Keratinocyte (primary cell): Measurements from ENCODE around the gene GPC5. TPM values are rescaled to one million over a fixed set of nuclear protein-coding genes. Genes with fewer than 3 reads are reported as not detected.

Source experiments
- DNase-seq: peaks from one replicate; pipeline ENCODE4 v3.0.0-alpha.2; 2011; ENCODE audit warnings: low read depth, missing footprints, low spot score
- FAIRE-seq: peaks from 2 replicates; lab custom pipeline; 2011; peaks lifted over from hg19 to GRCh38; lab: Jason Lieb, UNC
- H2AFZ ChIP-seq: 2 replicates; pipeline ENCODE4 v1.6.0; 2012; ENCODE audit warnings: low read length, control low read depth, inconsistent platforms; ENCODE audit not compliant: control insufficient read depth
- H3K27ac ChIP-seq: 2 replicates; pipeline ENCODE4 v1.5.1; 2011; ENCODE audit warnings: low read length; ENCODE audit not compliant: control insufficient read depth, insufficient read depth
- H3K27me3 ChIP-seq: 3 replicates; pipeline ENCODE4 v1.6.0; 2011; ENCODE audit warnings: low read length; ENCODE audit not compliant: control insufficient read depth, insufficient read depth; ENCODE audit errors: extremely low read depth
- H3K36me3 ChIP-seq, 2 experiments: 2 replicates in 1 of 2; 3 replicates in 1 of 2; pipeline ENCODE4 v1.5.1; 2011; ENCODE audit warnings: low read length in 2 of 2, mild to moderate bottlenecking in 1 of 2; ENCODE audit not compliant: control insufficient read depth in 2 of 2, insufficient read depth in 2 of 2; ENCODE audit errors: extremely low read depth in 1 of 2
- H3K4me1 ChIP-seq: 3 replicates; pipeline ENCODE4 v1.5.1; 2011; ENCODE audit warnings: low read length; ENCODE audit not compliant: control insufficient read depth, insufficient read depth; ENCODE audit errors: extremely low read depth
- H3K4me2 ChIP-seq: 3 replicates; pipeline ENCODE4 v1.6.0; 2011; ENCODE audit warnings: low read depth, low read length; ENCODE audit not compliant: control insufficient read depth, insufficient read depth; ENCODE audit errors: extremely low read depth
- H3K4me3 ChIP-seq, 3 experiments: fragments of 200-600 bp in 1 of 3; sonication (generic) in 1 of 3; 2 replicates in 2 of 3; 3 replicates in 1 of 3; pipeline ENCODE4 v1.5.1; 2011 to 2016; ENCODE audit warnings: low read length in 3 of 3, mild to moderate bottlenecking in 3 of 3, control low read depth in 2 of 3, inconsistent platforms in 1 of 3, low read depth in 1 of 3, mixed read lengths in 1 of 3, mixed run types in 1 of 3, moderate library complexity in 1 of 3; ENCODE audit not compliant: control insufficient read depth in 2 of 3, insufficient read depth in 2 of 3; ENCODE audit errors: extremely low read depth in 1 of 3
- H3K79me2 ChIP-seq: 2 replicates; pipeline ENCODE4 v1.6.0; 2012; ENCODE audit warnings: low read length; ENCODE audit not compliant: control insufficient read depth, insufficient read depth
- H3K9ac ChIP-seq: 3 replicates; pipeline ENCODE4 v1.6.0; 2011; ENCODE audit warnings: low read length; ENCODE audit not compliant: control insufficient read depth, insufficient read depth; ENCODE audit errors: extremely low read depth
- H3K9me1 ChIP-seq: 3 replicates; pipeline ENCODE4 v1.6.0; 2011; ENCODE audit warnings: low read length; ENCODE audit not compliant: control insufficient read depth, insufficient read depth; ENCODE audit errors: extremely low read depth
- H3K9me3 ChIP-seq: 2 replicates; pipeline ENCODE4 v1.5.1; 2012; ENCODE audit warnings: low read depth, low read length; ENCODE audit not compliant: control insufficient read depth
- H4K20me1 ChIP-seq: 3 replicates; pipeline ENCODE4 v1.6.0; 2011; ENCODE audit warnings: low read length; ENCODE audit not compliant: control insufficient read depth, insufficient read depth; ENCODE audit errors: extremely low read depth
- CTCF ChIP-seq, 3 experiments: IDR thresholded peaks in 1 of 3; conservative IDR thresholded peaks in 1 of 3; optimal IDR thresholded peaks in 1 of 3; 2 replicates in 2 of 3; 3 replicates in 1 of 3; pipeline versions ENCODE3 to v1.5.1; 2011; ENCODE audit warnings: low read length in 3 of 3, mild to moderate bottlenecking in 3 of 3, moderate library complexity in 2 of 3, control low read depth in 1 of 3, inconsistent platforms in 1 of 3; ENCODE audit not compliant: insufficient read depth in 2 of 3; ENCODE audit errors: extremely low read depth in 1 of 3
- EZH2 ChIP-seq: IDR thresholded peaks from one replicate; pipeline ENCODE4 v1.6.1; 2012; ENCODE audit warnings: inconsistent platforms, mild to moderate bottlenecking, low read length, moderate library complexity
- dilution Hi-C: fragments of 300-500 bp; cut with MboI; formaldehyde crosslinking; loops from one replicate; pipeline ENCODE4 v1.7.0; 2020; ENCODE audit warnings: low sequenced_read_pairs; ENCODE audit not compliant: extremely low pct_ligation_motif_present
- polyA plus RNA-seq, 5 experiments: library from polyadenylated mRNA; depleted of rRNA in 3 of 5; stranded (reverse) in 3 of 5; stranded (forward) in 1 of 5; unstranded in 1 of 5; fragments of >200 nt; gene quantifications; 1 replicate in 1 of 5; 2 replicates in 3 of 5; 3 replicates in 1 of 5; pipeline versions ENCODE4 v1.2.1 to v1.2.3, GENCODE V29; 2011 to 2012; ENCODE audit warnings: missing spikeins in 2 of 5, low read depth in 1 of 5, low replicate concordance in 1 of 5

The GPC5 gene
- polyA plus RNA-seq, 1 donor (not counting 4 experiments of a cell fraction or from before 2014, with no cell fraction given), result 0.10 TPM

- DNase-seq (no peak), FAIRE-seq (no peak)
- Histone ChIP-seq H4K20me1 (no peaks in the 10 kb centered on the region), H3K27ac (no peak overlapping the region), H3K9me3 (no peaks in the 10 kb centered on the region), H3K9me1 (no peaks in the 10 kb centered on the region), H3K79me2 (no peaks in the 10 kb centered on the region), H3K4me2 (no peak overlapping the region), H3K36me3 (no peaks in the 10 kb centered on the region), H3K4me1 (no peaks in the 10 kb centered on the region), H3K27me3 (no peaks in the 10 kb centered on the region), H3K4me3 (no peak overlapping the region), H3K9ac (no peak overlapping the region), H2AFZ (no peak overlapping the region)
- no peak for TF ChIP-seq EZH2
- TF ChIP-seq CTCF (optimal IDR thresholded peaks at IDR 0.05 in 1 of 3, IDR thresholded peaks at IDR 0.05 in 1 of 3, conservative IDR thresholded peaks at IDR 0.05 in 1 of 3; ENCODE audit: extremely low read depth in 1 of 3, insufficient read depth in 2 of 3, low read length in 3 of 3), result no peak
- dilution Hi-C loops, result no loop called here
These were observed 328.2 kb downstream of the GPC5 start for GRCh38 chr13:91726671-91727070.

- dilution Hi-C loops, result no loop called here
- FAIRE-seq, result no peak
These were observed 331.4 kb downstream of the GPC5 start for GRCh38 chr13:91729859-91730258.

More at GRCh38 chr13:91729859-91730258, 331.4 kb downstream of the GPC5 start:
- no peak overlapping the region for H3K9ac ChIP-seq
- no peaks in the 10 kb centered on the region for H4K20me1 ChIP-seq
- no peaks in the 10 kb centered on the region for H3K9me1 ChIP-seq
- no peak overlapping the region for H3K27ac ChIP-seq
- H3K4me1 ChIP-seq, result no peaks in the 10 kb centered on the region
- no peak for DNase-seq
- H3K9me3 ChIP-seq, result no peaks in the 10 kb centered on the region
- H3K4me3 ChIP-seq, result no peak overlapping the region
- no peak overlapping the region for H2AFZ ChIP-seq
- no peaks in the 10 kb centered on the region for H3K79me2 ChIP-seq
- H3K36me3 ChIP-seq, result no peaks in the 10 kb centered on the region
- H3K4me2 ChIP-seq, result no peak overlapping the region
- no peaks in the 10 kb centered on the region for H3K27me3 ChIP-seq
- TF ChIP-seq EZH2 (no peak), CTCF (optimal IDR thresholded peaks at IDR 0.05 in 1 of 3, IDR thresholded peaks at IDR 0.05 in 1 of 3, conservative IDR thresholded peaks at IDR 0.05 in 1 of 3; ENCODE audit: extremely low read depth in 1 of 3, insufficient read depth in 2 of 3, low read length in 3 of 3) (no peak)
